GM19025 (cell line): Measurements from ENCODE around the gene DICER1.

ENCODE experiments used
- ATAC-seq: cut with Tn5 transposase; IDR thresholded peaks from one replicate; pipeline ENCODE4 v1.9.1; 2021; ENCODE audit warnings: mild to moderate bottlenecking, low read depth, moderate library complexity; ENCODE audit not compliant: unreplicated experiment

The DICER1 gene

GRCh38 chr14:95095996-95096395 lies 61.3 kb downstream of the DICER1 start:
- no peak for ATAC-seq

- ATAC-seq: no peak
Observed at GRCh38 chr14:95092723-95093122, 64.6 kb downstream of the DICER1 start.

- no peak for ATAC-seq
Observed at GRCh38 chr14:95091581-95091980, 65.7 kb downstream of the DICER1 start.

GRCh38 chr14:95088665-95089064 lies 68.7 kb downstream of the DICER1 start:
- no peak for ATAC-seq

GRCh38 chr14:95087619-95088018 lies 69.7 kb downstream of the DICER1 start:
- ATAC-seq: no peak

- no peak for ATAC-seq
Observed at GRCh38 chr14:95085321-95085720, 72.0 kb downstream of the DICER1 start.

GRCh38 chr14:95078867-95079266 lies 78.5 kb downstream of the DICER1 start:
- no peak for ATAC-seq

- no peak for ATAC-seq
Observed at GRCh38 chr14:95077345-95077744, 80.0 kb downstream of the DICER1 start.

- no peak for ATAC-seq
Observed at GRCh38 chr14:95075789-95076188, 81.5 kb downstream of the DICER1 start.

- no peak for ATAC-seq
Observed at GRCh38 chr14:95073947-95074346, 83.4 kb downstream of the DICER1 start.

GRCh38 chr14:95072310-95072905 lies 84.9 kb downstream of the DICER1 start:
- no peak for ATAC-seq

GRCh38 chr14:95071649-95072280 lies 85.6 kb downstream of the DICER1 start:
- no peak for ATAC-seq

GRCh38 chr14:95070748-95071435 lies 86.4 kb downstream of the DICER1 start:
- ATAC-seq: no peak

- no peak for ATAC-seq
Observed at GRCh38 chr14:95069547-95069946, 87.8 kb downstream of the DICER1 start.

GRCh38 chr14:95069018-95069417 lies 88.3 kb downstream of the DICER1 start:
- ATAC-seq: no peak

- no peak for ATAC-seq
Observed at GRCh38 chr14:95068521-95068920, 88.8 kb downstream of the DICER1 start.

- no peak for ATAC-seq
Observed at GRCh38 chr14:95068080-95068479, 89.2 kb downstream of the DICER1 start.

- no peak for ATAC-seq
Observed at GRCh38 chr14:95067526-95067925, 89.8 kb downstream of the DICER1 start.

GRCh38 chr14:95066427-95066986 lies 90.8 kb downstream of the DICER1 start:
- no peak for ATAC-seq

- no peak for ATAC-seq
Observed at GRCh38 chr14:95065411-95065810, 91.9 kb downstream of the DICER1 start.

GRCh38 chr14:95064734-95065133 lies 92.6 kb downstream of the DICER1 start:
- no peak for ATAC-seq

GRCh38 chr14:95064256-95064655 lies 93.1 kb downstream of the DICER1 start:
- ATAC-seq: no peak
